H1 (cell line): ENCODE results near the gene ECI2.

ENCODE experiments used
- CEBPB ChIP-seq: IDR thresholded peaks from 2 replicates; pipeline ENCODE4 v1.6.1; 2012; ENCODE audit warnings: low read depth, low read length
- EP300 ChIP-seq, 2 experiments: IDR thresholded peaks; 1 replicate in 1 of 2; 2 replicates in 1 of 2; pipeline ENCODE4 v1.6.1; 2011 to 2012; ENCODE audit warnings: low read depth in 2 of 2, low read length in 2 of 2, mild to moderate bottlenecking in 2 of 2, borderline replicate concordance in 1 of 2, inconsistent platforms in 1 of 2, moderate library complexity in 1 of 2
- GABPA ChIP-seq: IDR thresholded peaks from 2 replicates; pipeline ENCODE4 v1.6.1; 2011; ENCODE audit warnings: mild to moderate bottlenecking, low read length, moderate library complexity, borderline replicate concordance; ENCODE audit not compliant: insufficient read depth
- JUND ChIP-seq: IDR thresholded peaks from 2 replicates; pipeline ENCODE4 v1.6.1; 2011; ENCODE audit warnings: mild to moderate bottlenecking, improper control_type of control experiment, low read length
- KDM1A ChIP-seq: fragments of 200-600, 300-600 bp; sonication (generic); IDR thresholded peaks from 2 replicates; pipeline ENCODE4 v1.7.1; 2016; ENCODE audit warnings: mild to moderate bottlenecking, low read length, borderline replicate concordance
- POLR2A ChIP-seq, 2 experiments: IDR thresholded peaks; 1 replicate in 1 of 2; 2 replicates in 1 of 2; pipeline ENCODE4 v1.6.1; 2011; ENCODE audit warnings: low read depth in 2 of 2, low read length in 2 of 2, mild to moderate bottlenecking in 2 of 2; ENCODE audit errors: control extremely low read depth in 1 of 2
- RFX5 ChIP-seq: IDR thresholded peaks from 2 replicates; pipeline ENCODE4 v1.6.1; 2011; ENCODE audit warnings: low read depth, low read length, improper control_type of control experiment, borderline replicate concordance
- SIN3A ChIP-seq, 2 experiments: IDR thresholded peaks in 1 of 2; conservative IDR thresholded peaks in 1 of 2; 2 replicates each; pipeline ENCODE4 v1.6.1; 2011 to 2012; ENCODE audit warnings: low read length in 2 of 2, improper control_type of control experiment in 1 of 2, low read depth in 1 of 2, mild to moderate bottlenecking in 1 of 2
- SP1 ChIP-seq: IDR thresholded peaks from 2 replicates; pipeline ENCODE4 v1.6.1; 2011; ENCODE audit warnings: low read depth, low read length
- SP2 ChIP-seq: IDR thresholded peaks from 2 replicates; pipeline ENCODE4 v1.6.1; 2012; ENCODE audit warnings: mild to moderate bottlenecking, low read length, inconsistent platforms
- TF ChIP-seq, protein P1 (sequence below), 3 experiments: IDR thresholded peaks; 1 replicate in 2 of 3; 2 replicates in 1 of 3; pipeline versions ENCODE4 v1.5.1 to v1.6.1; 2011; ENCODE audit warnings: low read length in 3 of 3, mild to moderate bottlenecking in 3 of 3, inconsistent platforms in 2 of 3, low read depth in 1 of 3, moderate library complexity in 1 of 3; ENCODE audit not compliant: insufficient read depth in 1 of 3; ENCODE audit errors: control extremely low read depth in 1 of 3

DNA sequence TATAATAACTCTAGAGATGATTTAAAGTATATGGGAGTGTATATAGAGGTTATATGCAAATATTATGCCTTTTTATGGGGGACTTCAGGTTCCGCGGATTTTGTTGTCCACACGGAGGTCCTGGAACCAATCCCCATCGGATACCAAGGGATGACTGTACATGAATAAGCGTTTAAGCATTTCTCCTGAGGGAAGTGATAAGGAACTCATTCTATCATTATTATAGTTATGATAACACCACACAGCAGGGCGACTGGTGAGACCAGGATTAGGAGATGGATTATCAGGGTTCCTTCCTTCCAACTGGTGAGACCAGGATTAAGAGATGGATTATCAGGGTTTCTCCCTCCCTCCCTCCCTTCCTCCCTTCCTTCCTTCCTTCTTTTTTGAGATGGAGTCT is 6.6 kb downstream of the ECI2 start:
- TF ChIP-seq SP2 = no peak
- TF ChIP-seq GABPA = no peak
- no peak for TF ChIP-seq EP300 (IDR thresholded peaks at IDR 0.05; ENCODE audit: borderline replicate concordance in 1 of 2, low read depth in 2 of 2, low read length in 2 of 2)
- TF ChIP-seq, protein P1, sequence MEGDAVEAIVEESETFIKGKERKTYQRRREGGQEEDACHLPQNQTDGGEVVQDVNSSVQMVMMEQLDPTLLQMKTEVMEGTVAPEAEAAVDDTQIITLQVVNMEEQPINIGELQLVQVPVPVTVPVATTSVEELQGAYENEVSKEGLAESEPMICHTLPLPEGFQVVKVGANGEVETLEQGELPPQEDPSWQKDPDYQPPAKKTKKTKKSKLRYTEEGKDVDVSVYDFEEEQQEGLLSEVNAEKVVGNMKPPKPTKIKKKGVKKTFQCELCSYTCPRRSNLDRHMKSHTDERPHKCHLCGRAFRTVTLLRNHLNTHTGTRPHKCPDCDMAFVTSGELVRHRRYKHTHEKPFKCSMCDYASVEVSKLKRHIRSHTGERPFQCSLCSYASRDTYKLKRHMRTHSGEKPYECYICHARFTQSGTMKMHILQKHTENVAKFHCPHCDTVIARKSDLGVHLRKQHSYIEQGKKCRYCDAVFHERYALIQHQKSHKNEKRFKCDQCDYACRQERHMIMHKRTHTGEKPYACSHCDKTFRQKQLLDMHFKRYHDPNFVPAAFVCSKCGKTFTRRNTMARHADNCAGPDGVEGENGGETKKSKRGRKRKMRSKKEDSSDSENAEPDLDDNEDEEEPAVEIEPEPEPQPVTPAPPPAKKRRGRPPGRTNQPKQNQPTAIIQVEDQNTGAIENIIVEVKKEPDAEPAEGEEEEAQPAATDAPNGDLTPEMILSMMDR (IDR thresholded peaks at IDR 0.05; ENCODE audit: control extremely low read depth in 1 of 3, insufficient read depth in 1 of 3, low read depth in 1 of 3, low read length in 3 of 3) = no peak
- no peak for TF ChIP-seq JUND
- TF ChIP-seq CEBPB = no peak
- no peak for TF ChIP-seq RFX5
- TF ChIP-seq SP1 = no peak
- TF ChIP-seq KDM1A = no peak
- TF ChIP-seq POLR2A (IDR thresholded peaks at IDR 0.05; ENCODE audit: control extremely low read depth in 1 of 2, low read depth in 2 of 2, low read length in 2 of 2) = no peak
- no peak for TF ChIP-seq SIN3A (conservative IDR thresholded peaks at IDR 0.05 in 1 of 2, IDR thresholded peaks at IDR 0.05 in 1 of 2; ENCODE audit: low read depth in 1 of 2, low read length in 2 of 2)
